SK-N-SH treated with all-trans-retinoic acid at 6 μM for 48 hours (cell line): ENCODE measurements around the gene KIF13A.

ENCODE experiments used
- ARNTL ChIP-seq: fragments of 450-650 bp; formaldehyde crosslinking; IDR thresholded peaks from 2 replicates; pipeline ENCODE4 v1.5.0; 2020; ENCODE audit warnings: low read depth, mild to moderate bottlenecking, moderate library complexity, borderline replicate concordance
- BACH2 ChIP-seq: fragments of 250-450 bp; sonication (Bioruptor Pico); IDR thresholded peaks from 2 replicates; pipeline ENCODE4 v1.9.0; 2021; ENCODE audit warnings: mild to moderate bottlenecking, borderline replicate concordance
- ISL1 ChIP-seq: fragments of 250-450 bp; sonication (Bioruptor Pico); IDR thresholded peaks from 2 replicates; pipeline ENCODE4 v2.1.2; 2022; ENCODE audit warnings: mild to moderate bottlenecking, moderate library complexity
- PPARA ChIP-seq: fragments of 250-450 bp; sonication (Bioruptor Pico); IDR thresholded peaks from 2 replicates; pipeline ENCODE4 v1.5.0; 2020; ENCODE audit warnings: mild to moderate bottlenecking, borderline replicate concordance
- RARB ChIP-seq: fragments of 250-450 bp; sonication (Bioruptor Pico); IDR thresholded peaks from 2 replicates; pipeline ENCODE4 v1.8.0; 2021; ENCODE audit warnings: mild to moderate bottlenecking, moderate library complexity
- ZC3H10 ChIP-seq: fragments of 250-450 bp; sonication (Bioruptor Pico); IDR thresholded peaks from 2 replicates; pipeline ENCODE4 v1.5.1; 2021; ENCODE audit warnings: mild to moderate bottlenecking, moderate library complexity
- ZFP3 ChIP-seq: fragments of 250-450 bp; sonication (Bioruptor Pico); IDR thresholded peaks from 2 replicates; pipeline ENCODE4 v1.5.0; 2020; ENCODE audit warnings: mild to moderate bottlenecking, moderate library complexity
- ZFP30 ChIP-seq: fragments of 450-650 bp; formaldehyde crosslinking; IDR thresholded peaks from 2 replicates; pipeline ENCODE4 v1.5.0; 2022; ENCODE audit warnings: mild to moderate bottlenecking, moderate library complexity
- ZNF70 ChIP-seq: fragments of 450-650 bp; formaldehyde crosslinking; IDR thresholded peaks from 2 replicates; pipeline ENCODE4 v1.5.0; 2020; ENCODE audit warnings: mild to moderate bottlenecking, moderate library complexity
- ZNF8 ChIP-seq: fragments of 450-650 bp; formaldehyde crosslinking; IDR thresholded peaks from 2 replicates; pipeline ENCODE4 v1.5.0; 2020; ENCODE audit warnings: mild to moderate bottlenecking, moderate library complexity
- TF ChIP-seq, protein P1 (sequence below): fragments of 250-450 bp; sonication (Bioruptor Pico); IDR thresholded peaks from 2 replicates; pipeline ENCODE4 v1.5.1; 2021; ENCODE audit warnings: mild to moderate bottlenecking, moderate library complexity
- TF ChIP-seq, protein P2 (sequence below): fragments of 250-450 bp; sonication (Bioruptor Pico); IDR thresholded peaks from 2 replicates; pipeline ENCODE4 v1.8.0; 2021; ENCODE audit warnings: low read depth, mild to moderate bottlenecking, moderate library complexity, borderline replicate concordance
- TF ChIP-seq, protein P3 (sequence below): fragments of 250-450 bp; sonication (Bioruptor Pico); IDR thresholded peaks from 2 replicates; pipeline ENCODE4 v1.8.0; 2020; ENCODE audit warnings: mild to moderate bottlenecking, moderate library complexity, borderline replicate concordance
- TF ChIP-seq, protein P4 (sequence below): fragments of 250-450 bp; sonication (Bioruptor Pico); IDR thresholded peaks from 2 replicates; pipeline ENCODE4 v1.5.1; 2020; ENCODE audit warnings: low read depth, mild to moderate bottlenecking, moderate library complexity

DNA sequence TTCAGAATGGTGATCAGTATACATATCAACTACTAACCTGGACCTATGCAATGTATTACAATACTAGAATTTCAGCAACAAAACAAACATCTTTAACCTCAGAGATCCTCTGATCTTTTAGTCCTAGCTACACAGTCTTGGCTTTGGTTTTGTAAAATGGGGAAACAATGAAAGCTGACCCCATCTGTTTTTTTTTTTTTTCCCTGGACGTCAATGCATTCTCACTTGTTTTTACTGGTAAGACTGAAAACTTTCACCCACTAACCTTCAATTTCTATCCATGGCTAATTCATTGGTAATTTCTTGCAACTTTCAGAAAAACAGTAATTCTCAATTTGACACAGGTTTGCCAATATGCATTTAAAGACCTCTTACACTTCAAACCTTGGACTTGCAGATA, 3.0 kb downstream of the KIF13A start:
- no peak for TF ChIP-seq ZFP30
- TF ChIP-seq, protein P1, sequence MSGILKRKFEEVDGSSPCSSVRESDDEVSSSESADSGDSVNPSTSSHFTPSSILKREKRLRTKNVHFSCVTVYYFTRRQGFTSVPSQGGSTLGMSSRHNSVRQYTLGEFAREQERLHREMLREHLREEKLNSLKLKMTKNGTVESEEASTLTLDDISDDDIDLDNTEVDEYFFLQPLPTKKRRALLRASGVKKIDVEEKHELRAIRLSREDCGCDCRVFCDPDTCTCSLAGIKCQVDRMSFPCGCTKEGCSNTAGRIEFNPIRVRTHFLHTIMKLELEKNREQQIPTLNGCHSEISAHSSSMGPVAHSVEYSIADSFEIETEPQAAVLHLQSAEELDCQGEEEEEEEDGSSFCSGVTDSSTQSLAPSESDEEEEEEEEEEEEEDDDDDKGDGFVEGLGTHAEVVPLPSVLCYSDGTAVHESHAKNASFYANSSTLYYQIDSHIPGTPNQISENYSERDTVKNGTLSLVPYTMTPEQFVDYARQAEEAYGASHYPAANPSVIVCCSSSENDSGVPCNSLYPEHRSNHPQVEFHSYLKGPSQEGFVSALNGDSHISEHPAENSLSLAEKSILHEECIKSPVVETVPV (CRISPR knock-in tag) = no peak
- no peak for TF ChIP-seq ZC3H10
- TF ChIP-seq ZNF8 (CRISPR knock-in tag) = no peak
- TF ChIP-seq, protein P2, sequence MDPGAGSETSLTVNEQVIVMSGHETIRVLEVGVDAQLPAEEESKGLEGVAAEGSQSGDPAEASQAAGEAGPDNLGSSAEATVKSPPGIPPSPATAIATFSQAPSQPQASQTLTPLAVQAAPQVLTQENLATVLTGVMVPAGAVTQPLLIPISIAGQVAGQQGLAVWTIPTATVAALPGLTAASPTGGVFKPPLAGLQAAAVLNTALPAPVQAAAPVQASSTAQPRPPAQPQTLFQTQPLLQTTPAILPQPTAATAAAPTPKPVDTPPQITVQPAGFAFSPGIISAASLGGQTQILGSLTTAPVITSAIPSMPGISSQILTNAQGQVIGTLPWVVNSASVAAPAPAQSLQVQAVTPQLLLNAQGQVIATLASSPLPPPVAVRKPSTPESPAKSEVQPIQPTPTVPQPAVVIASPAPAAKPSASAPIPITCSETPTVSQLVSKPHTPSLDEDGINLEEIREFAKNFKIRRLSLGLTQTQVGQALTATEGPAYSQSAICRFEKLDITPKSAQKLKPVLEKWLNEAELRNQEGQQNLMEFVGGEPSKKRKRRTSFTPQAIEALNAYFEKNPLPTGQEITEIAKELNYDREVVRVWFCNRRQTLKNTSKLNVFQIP (CRISPR knock-in tag) = no peak
- TF ChIP-seq, protein P3, sequence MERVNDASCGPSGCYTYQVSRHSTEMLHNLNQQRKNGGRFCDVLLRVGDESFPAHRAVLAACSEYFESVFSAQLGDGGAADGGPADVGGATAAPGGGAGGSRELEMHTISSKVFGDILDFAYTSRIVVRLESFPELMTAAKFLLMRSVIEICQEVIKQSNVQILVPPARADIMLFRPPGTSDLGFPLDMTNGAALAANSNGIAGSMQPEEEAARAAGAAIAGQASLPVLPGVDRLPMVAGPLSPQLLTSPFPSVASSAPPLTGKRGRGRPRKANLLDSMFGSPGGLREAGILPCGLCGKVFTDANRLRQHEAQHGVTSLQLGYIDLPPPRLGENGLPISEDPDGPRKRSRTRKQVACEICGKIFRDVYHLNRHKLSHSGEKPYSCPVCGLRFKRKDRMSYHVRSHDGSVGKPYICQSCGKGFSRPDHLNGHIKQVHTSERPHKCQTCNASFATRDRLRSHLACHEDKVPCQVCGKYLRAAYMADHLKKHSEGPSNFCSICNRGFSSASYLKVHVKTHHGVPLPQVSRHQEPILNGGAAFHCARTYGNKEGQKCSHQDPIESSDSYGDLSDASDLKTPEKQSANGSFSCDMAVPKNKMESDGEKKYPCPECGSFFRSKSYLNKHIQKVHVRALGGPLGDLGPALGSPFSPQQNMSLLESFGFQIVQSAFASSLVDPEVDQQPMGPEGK (CRISPR knock-in tag) = no peak
- no peak for TF ChIP-seq PPARA
- no peak for TF ChIP-seq ZNF70 (CRISPR knock-in tag)
- TF ChIP-seq RARB (CRISPR knock-in tag) = no peak
- no peak for TF ChIP-seq ZFP3 (CRISPR knock-in tag)
- no peak for TF ChIP-seq ISL1
- TF ChIP-seq ARNTL = no peak
- TF ChIP-seq, protein P4, sequence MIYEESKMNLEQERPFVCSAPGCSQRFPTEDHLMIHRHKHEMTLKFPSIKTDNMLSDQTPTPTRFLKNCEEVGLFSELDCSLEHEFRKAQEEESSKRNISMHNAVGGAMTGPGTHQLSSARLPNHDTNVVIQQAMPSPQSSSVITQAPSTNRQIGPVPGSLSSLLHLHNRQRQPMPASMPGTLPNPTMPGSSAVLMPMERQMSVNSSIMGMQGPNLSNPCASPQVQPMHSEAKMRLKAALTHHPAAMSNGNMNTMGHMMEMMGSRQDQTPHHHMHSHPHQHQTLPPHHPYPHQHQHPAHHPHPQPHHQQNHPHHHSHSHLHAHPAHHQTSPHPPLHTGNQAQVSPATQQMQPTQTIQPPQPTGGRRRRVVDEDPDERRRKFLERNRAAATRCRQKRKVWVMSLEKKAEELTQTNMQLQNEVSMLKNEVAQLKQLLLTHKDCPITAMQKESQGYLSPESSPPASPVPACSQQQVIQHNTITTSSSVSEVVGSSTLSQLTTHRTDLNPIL (CRISPR knock-in tag) = no peak
- no peak for TF ChIP-seq BACH2 (CRISPR knock-in tag)
